Stimulated activated CD4-positive, alpha-beta T cell treated with anti-CD3 and anti-CD28 coated beads, Interleukin-12 subunit alpha, Interleukin-12 subunit beta, amount 100 ng/mL, for 4 hours (primary cell): ENCODE results near the gene IDS.

Experiments used
- DNase-seq: peaks from one replicate; pipeline ENCODE4 v3.0.0-alpha.2; 2020

IDS gene

GRCh38 chrX:149453906-149454822 is 50.9 kb downstream of the IDS start:
- no peak for DNase-seq

GRCh38 chrX:149453030-149453429 is 52.1 kb downstream of the IDS start:
- DNase-seq, result no peak

- no peak for DNase-seq
Observed at GRCh38 chrX:149433451-149433850, 71.7 kb downstream of the IDS start.

GRCh38 chrX:149433051-149433450 is 72.1 kb downstream of the IDS start:
- DNase-seq, result no peak
